Jurkat, Clone E6-1 (cell line): ENCODE measurements around the gene HS3ST4.
"Not testable (repeated sequence)": the region's sequence is repeated elsewhere in the genome, so short reads cannot be mapped to it uniquely, and the experiment has no call there.

Experiments used
- DNase-seq: peaks from one replicate; pipeline ENCODE4 v3.0.0-alpha.2; 2011; ENCODE audit warnings: low read depth, low spot score
- H3K4me3 ChIP-seq: 2 replicates; pipeline ENCODE4 v1.5.1; 2011; ENCODE audit warnings: mild to moderate bottlenecking, low read length, control low read depth, moderate library complexity

HS3ST4 gene

GRCh38 chr16:25950586-25951281 lies 259.0 kb downstream of the HS3ST4 start:
- H3K4me3 ChIP-seq = no peak overlapping the region
- no peak for DNase-seq

- DNase-seq = no peak
- H3K4me3 ChIP-seq = no peak overlapping the region
Measured at GRCh38 chr16:25951999-25952398, 260.2 kb downstream of the HS3ST4 start.

GRCh38 chr16:25952983-25953382 lies 261.2 kb downstream of the HS3ST4 start:
- DNase-seq = no peak
- no peak overlapping the region for H3K4me3 ChIP-seq

DNA sequence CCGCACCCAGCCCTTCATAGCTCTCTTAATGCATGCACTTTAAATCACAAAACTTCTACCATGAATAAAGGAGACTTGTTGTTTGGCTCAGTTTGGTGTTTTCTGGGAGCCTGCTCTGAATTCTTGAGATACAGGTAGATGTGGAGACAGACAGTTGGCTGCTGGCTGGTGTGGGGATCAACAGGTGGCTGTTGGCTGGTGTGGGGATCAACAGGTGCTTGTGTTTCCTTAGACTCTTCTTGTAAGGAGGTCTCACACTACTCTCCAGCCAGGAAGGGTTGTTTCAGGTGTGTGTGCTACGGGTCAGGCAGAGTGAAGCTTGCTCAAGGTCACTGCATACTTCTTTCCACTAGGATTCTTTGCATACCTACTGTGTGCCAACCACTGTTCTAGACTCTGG lies 265.9 kb downstream of the HS3ST4 start:
- no peak overlapping the region for H3K4me3 ChIP-seq
- no peak for DNase-seq

GRCh38 chr16:25959221-25959620 lies 267.5 kb downstream of the HS3ST4 start:
- H3K4me3 ChIP-seq = no peak overlapping the region
- no peak for DNase-seq

DNA sequence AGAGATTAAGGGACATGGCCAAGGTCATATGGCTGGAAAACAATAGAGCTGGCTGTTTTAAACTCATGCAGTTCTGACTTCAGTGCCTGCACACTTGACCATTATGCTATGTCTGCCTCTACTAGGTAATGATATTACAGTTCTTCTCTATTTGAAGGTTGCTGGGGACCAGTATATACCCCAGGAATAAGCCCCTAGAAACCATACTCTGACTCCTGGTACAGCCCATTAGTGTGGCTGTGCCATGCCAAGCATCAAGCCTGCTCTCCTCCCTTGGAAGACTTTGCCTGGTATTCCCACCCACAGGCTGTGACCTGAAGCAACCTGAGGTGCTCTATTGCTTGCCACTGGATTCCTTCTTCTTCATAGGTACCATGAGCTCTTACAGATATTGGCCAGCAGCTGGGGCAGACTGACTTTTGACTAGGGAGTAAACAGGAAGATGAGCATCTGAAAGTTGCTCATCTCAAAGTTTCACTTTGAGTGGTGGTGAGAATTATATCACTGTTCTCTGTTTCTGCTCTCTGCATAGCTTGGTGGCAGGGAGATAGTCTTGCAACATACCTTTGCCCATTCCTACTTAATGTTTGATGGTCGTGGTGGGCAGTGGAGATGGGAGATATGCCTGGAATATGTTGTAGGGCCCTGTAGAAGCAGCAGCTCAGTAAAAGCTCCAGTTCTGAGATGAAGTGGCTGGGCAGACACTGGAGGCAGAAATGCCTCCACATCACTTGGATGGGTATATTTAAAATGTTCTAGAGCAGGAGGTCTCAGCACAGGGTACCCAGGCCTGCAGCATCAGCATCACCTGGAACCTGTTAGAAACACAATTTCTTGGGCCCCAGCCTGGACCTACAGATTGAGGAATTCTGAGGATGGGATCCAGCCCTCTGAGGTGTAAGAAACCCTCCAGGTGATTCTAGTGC lies 274.7 kb downstream of the HS3ST4 start:
- DNase-seq = no peak
- H3K4me3 ChIP-seq = no peak overlapping the region

- DNase-seq = no peak
- no peak overlapping the region for H3K4me3 ChIP-seq
Measured at GRCh38 chr16:25977121-25977520, 285.4 kb downstream of the HS3ST4 start.

DNA sequence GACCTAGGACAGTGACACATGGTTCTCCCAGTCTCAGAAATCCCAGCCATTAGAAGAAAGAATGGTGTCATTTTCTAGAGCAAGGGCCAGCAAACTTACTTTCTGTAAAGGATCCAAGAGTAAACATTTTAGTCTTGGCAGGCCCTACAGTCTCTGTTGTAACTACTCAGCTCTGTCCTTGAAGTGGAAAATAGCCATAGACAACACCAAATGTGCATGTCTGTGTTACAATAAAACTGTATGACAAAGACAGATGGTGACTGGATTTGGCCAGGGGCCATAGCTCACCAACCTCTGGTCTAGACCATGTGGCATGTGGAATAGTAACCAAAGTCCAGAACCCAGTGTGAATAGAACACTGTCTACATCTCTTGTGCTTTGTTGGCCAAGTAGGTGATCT lies 286.5 kb downstream of the HS3ST4 start:
- H3K4me3 ChIP-seq = no peak overlapping the region
- no peak for DNase-seq

DNA sequence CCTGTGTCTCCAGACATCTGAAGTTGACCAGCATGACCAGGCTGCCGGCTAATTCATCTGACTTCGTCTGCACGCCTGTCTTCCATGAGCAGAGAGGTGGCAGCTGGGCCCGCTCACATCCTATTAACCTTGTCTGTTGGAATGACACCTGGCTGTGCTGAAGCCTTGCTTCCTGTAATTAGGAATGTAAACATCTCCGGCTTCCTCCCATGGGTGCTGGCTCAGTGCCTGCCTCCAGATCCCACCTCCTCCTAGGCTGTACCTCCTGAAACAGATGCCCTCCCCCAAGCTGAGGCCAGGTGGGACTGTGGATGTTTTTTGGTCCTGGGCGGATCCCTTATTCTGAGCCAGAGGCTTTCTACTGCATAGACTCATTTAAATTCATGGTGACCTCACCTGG lies 296.3 kb downstream of the HS3ST4 start:
- no peak for DNase-seq
- H3K4me3 ChIP-seq = no peak overlapping the region

GRCh38 chr16:25988882-25989281 lies 297.1 kb downstream of the HS3ST4 start:
- DNase-seq = no peak
- H3K4me3 ChIP-seq = no peak overlapping the region

GRCh38 chr16:25996052-25996451 lies 304.3 kb downstream of the HS3ST4 start:
- DNase-seq = no peak
- no peak overlapping the region for H3K4me3 ChIP-seq

GRCh38 chr16:26005336-26005735 lies 313.6 kb downstream of the HS3ST4 start:
- no peak for DNase-seq
- H3K4me3 ChIP-seq = no peak overlapping the region

GRCh38 chr16:26012376-26012775 lies 320.6 kb downstream of the HS3ST4 start:
- no peak for DNase-seq
- H3K4me3 ChIP-seq = no peak overlapping the region

DNA sequence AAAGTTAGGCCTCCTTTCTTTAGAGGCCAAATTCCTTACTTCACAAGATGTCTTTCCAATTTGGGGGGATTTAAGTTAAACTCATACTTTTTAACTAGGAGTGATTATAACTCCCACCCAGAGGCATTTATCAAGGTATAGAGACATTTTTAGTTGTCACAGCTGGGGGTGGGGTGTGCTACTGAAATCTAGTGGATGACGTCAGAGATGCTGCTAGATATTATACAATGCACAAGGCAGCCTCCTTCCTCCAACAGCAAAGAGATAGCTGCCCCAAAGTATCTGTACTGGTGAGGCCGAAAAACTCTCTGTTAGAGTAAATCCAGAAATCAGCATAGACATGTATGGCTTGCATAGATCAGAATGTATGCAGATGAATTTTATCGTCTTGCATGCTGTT lies 324.0 kb downstream of the HS3ST4 start:
- no peak for DNase-seq
- no peak overlapping the region for H3K4me3 ChIP-seq

DNA sequence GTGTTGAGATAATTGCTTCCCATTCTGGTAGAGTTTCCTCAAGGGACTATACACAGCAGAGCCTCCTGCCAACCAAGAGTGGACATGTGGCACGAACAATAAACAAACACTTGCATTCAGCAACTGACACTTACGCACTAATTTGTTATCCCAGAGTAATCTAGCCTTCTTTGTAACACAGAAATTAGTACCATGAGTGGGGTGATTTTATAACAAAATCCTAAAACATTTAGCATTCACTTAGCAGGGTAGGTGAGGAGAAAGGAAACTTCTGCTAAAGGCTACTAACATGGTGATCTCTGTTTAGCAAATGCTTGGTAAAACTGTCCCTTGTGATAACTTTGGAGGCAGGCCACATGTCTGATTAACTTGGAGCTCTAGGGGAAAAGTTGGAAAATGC lies 325.2 kb downstream of the HS3ST4 start:
- no peak overlapping the region for H3K4me3 ChIP-seq
- DNase-seq = no peak

DNA sequence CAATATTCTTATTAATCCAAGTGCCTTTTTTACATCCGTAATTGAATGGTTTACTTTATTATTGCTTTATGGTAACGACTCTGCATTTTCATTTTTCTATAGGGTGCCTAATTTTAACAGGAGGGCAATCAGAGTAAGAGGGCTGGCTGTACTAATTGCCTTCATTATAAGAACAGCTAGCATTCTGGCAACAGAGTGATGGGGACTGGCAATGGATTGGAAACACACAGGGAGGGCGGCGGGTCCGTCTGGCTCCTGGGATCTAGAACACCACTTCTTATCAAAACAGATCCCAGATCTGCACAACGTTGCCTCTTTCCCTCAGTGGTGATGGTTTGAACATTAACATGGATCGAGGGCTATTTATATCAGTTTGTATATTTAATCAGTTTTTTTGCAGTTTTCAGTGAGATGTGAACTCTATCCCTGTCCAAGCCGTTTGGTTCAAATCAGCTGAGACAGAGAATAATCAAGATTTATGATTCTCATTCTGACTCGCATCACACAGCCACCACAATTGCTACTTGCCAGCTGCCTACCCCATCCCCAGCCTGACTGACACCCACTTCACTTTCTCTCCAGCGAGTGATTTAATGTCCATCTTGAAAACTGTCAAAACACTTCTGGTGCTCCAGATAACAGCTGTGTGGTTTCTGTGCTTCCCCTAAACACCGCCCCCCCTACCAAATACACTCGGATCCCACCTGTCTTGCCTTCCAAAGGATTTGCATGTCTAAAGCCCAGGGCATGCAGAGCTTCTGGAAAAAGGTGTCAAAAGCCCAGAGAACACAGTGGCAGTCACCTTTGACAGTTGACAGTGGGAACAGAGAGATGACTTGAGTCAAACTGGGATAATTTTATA lies 327.9 kb downstream of the HS3ST4 start:
- no peak overlapping the region for H3K4me3 ChIP-seq
- DNase-seq = no peak

- DNase-seq = no peak
- H3K4me3 ChIP-seq = no peak overlapping the region
Measured at GRCh38 chr16:26026709-26027450, 335.1 kb downstream of the HS3ST4 start.

GRCh38 chr16:26031286-26031685 lies 339.5 kb downstream of the HS3ST4 start:
- DNase-seq = no peak

GRCh38 chr16:26032661-26033060 lies 340.9 kb downstream of the HS3ST4 start:
- not testable (repeated sequence) for H3K4me3 ChIP-seq, DNase-seq

More at GRCh38 chr16:26031286-26031685, 339.5 kb downstream of the HS3ST4 start:
- no peak overlapping the region for H3K4me3 ChIP-seq
